HEK293T (cell line): ENCODE data around the gene LAMA5.

ENCODE experiments used
- ARNT ChIP-seq: fragments of 450-650 bp; IDR thresholded peaks from 2 replicates; pipeline ENCODE4 v1.6.1; 2017; ENCODE audit warnings: mild to moderate bottlenecking
- BHLHE40 ChIP-seq: fragments of 450-650 bp; IDR thresholded peaks from 2 replicates; pipeline ENCODE4 v1.6.1; 2016; ENCODE audit warnings: mild to moderate bottlenecking, moderate library complexity, borderline replicate concordance
- ELF4 ChIP-seq: fragments of 450-650 bp; IDR thresholded peaks from 2 replicates; pipeline ENCODE4 v1.6.1; 2017; ENCODE audit warnings: antibody characterized with exemption
- FOXA1 ChIP-seq: fragments of 450-650 bp; IDR thresholded peaks from 2 replicates; pipeline ENCODE4 v1.6.1; 2016; ENCODE audit warnings: mild to moderate bottlenecking
- L3MBTL2 ChIP-seq: fragments of 450-650 bp; conservative IDR thresholded peaks from 2 replicates; pipeline ENCODE4 v1.6.1; 2016; ENCODE audit warnings: mild to moderate bottlenecking
- NFRKB ChIP-seq: fragments of 450-650 bp; IDR thresholded peaks from 2 replicates; pipeline ENCODE4 v1.6.1; 2016; ENCODE audit warnings: mild to moderate bottlenecking, moderate library complexity
- SP1 ChIP-seq: fragments of 450-650 bp; IDR thresholded peaks from 2 replicates; pipeline ENCODE4 v1.6.1; 2017
- SUZ12 ChIP-seq: fragments of 450-650 bp; IDR thresholded peaks from 2 replicates; pipeline ENCODE4 v1.6.1; 2016; ENCODE audit warnings: mild to moderate bottlenecking
- TARDBP ChIP-seq: fragments of 450-650 bp; IDR thresholded peaks from 2 replicates; pipeline ENCODE4 v1.6.1; 2016
- ZNF384 ChIP-seq: fragments of 450-650 bp; IDR thresholded peaks from 2 replicates; pipeline ENCODE4 v1.6.1; 2016

GRCh38 chr20:62390317-62391164, 23.4 kb upstream of the LAMA5 start:
- TF ChIP-seq L3MBTL2 (no peak), SP1 (no peak), ZNF384 (no peak), ELF4 (no peak), ARNT (no peak), BHLHE40 (no peak), SUZ12 (no peak), NFRKB (no peak), FOXA1 (no peak), TARDBP (no peak)
